ENCODE results near the gene PCED1B. TPM values are rescaled to one million over a fixed set of nuclear protein-coding genes. Genes with fewer than 3 reads are reported as not detected.

Gene PCED1B
- total RNA-seq, 1 experiment from 2014 or later, result 3.3 TPM

GRCh38 chr12:47228802-47229201 lies 149.4 kb downstream of the PCED1B start:
- no peaks in the 10 kb centered on the region for H3K9me3 ChIP-seq (ENCODE audit: control insufficient read depth, low read depth, low read length)
- no peak overlapping the region for H2AFZ ChIP-seq (ENCODE audit: low read length)
- no peak overlapping the region for H2BK20ac ChIP-seq (ENCODE audit: low read depth, low read length, poor library complexity, severe bottlenecking)
- no peak overlapping the region for H3K4ac ChIP-seq (ENCODE audit: low read depth, low read length)
- DNase-seq, result no peak
- Mint-ChIP-seq H3K4me3 (no peak overlapping the region), H3K27ac (no peak overlapping the region), H3K4me1 (peaks cover 25 to 29% of the 10 kb centered on the region in 2 experiments), H3K27me3 (ENCODE audit: low read depth) (no peaks in the 10 kb centered on the region), H3K36me3 (ENCODE audit: insufficient read depth in 1 of 3, low read depth in 3 of 3) (peaks cover 0 to 2% (median 0%) of the 10 kb centered on the region in 3 experiments; a peak in 1 of 7 replicates), H3K9me3 (no peaks in the 10 kb centered on the region)
- H3K27ac ChIP-seq (ENCODE audit: insufficient read length, low read depth, low read length), result no peak overlapping the region
- H3K4me1 ChIP-seq (ENCODE audit: insufficient read depth, low read length), result peaks cover 3% of the 10 kb centered on the region; the same call in 1 of the 2 replicates
- H3K27me3 ChIP-seq (ENCODE audit: insufficient read depth, low read length), result no peaks in the 10 kb centered on the region
- WGBS (ENCODE audit: extremely low coverage, insufficient read length, low lambda C conversion rate), result no CpG with 5 or more reads among the region's 4 CpGs
- no peak overlapping the region for H2BK12ac ChIP-seq (ENCODE audit: insufficient read length, low read depth, low read length)
- no peak overlapping the region for H3K9ac ChIP-seq (ENCODE audit: extremely low read depth, insufficient read length, low read length)
- no peak overlapping the region for H3K56ac ChIP-seq (ENCODE audit: insufficient read length, low read depth, low read length)
- H3K79me1 ChIP-seq (ENCODE audit: insufficient read depth, low read depth, low read length, poor library complexity, severe bottlenecking), result no peaks in the 10 kb centered on the region
- no peak overlapping the region for H4K91ac ChIP-seq (ENCODE audit: insufficient read length, low read depth, low read length)
- H3K14ac ChIP-seq (ENCODE audit: insufficient read depth, low read length), result no peak overlapping the region
- H4K8ac ChIP-seq (replicated peaks; ENCODE audit: insufficient read length, low read depth, low read length), result no peak overlapping the region
- no peak overlapping the region for H3K18ac ChIP-seq (ENCODE audit: insufficient read length, low read depth, low read length)
- no peak overlapping the region for H3K4me2 ChIP-seq (ENCODE audit: insufficient read depth, insufficient read length, low read length)
- H2AK5ac ChIP-seq (ENCODE audit: insufficient read length, low read length), result no peak overlapping the region
- no peak overlapping the region for H2BK15ac ChIP-seq (ENCODE audit: low read depth, low read length)
- no peak for TF ChIP-seq CTCF (conservative IDR thresholded peaks at IDR 0.05)
- no peaks in the 10 kb centered on the region for H3K23me2 ChIP-seq (ENCODE audit: insufficient read length, low read depth, low read length, poor library complexity, severe bottlenecking)
- H2BK120ac ChIP-seq (ENCODE audit: low read depth, low read length, poor library complexity, severe bottlenecking), result no peak overlapping the region
- H4K20me1 ChIP-seq (ENCODE audit: control insufficient read depth, insufficient read depth, insufficient read length), result no peaks in the 10 kb centered on the region
- no peaks in the 10 kb centered on the region for H3K79me2 ChIP-seq (ENCODE audit: insufficient read depth, low read length)
- H3K23ac ChIP-seq (ENCODE audit: insufficient read length, low read depth, low read length), result no peak overlapping the region
- H3T11ph ChIP-seq (ENCODE audit: low read length), result no peak overlapping the region
- no peak overlapping the region for H2BK5ac ChIP-seq (ENCODE audit: insufficient read length, low read length)
- H4K5ac ChIP-seq (ENCODE audit: insufficient read length, low read depth, low read length), result no peak overlapping the region
